ENCODE measurements around the gene MKNK1. TPM values are rescaled to one million over a fixed set of nuclear protein-coding genes. Genes with fewer than 3 reads are reported as not detected.

Gene MKNK1
- total RNA-seq, 4 donors from 2014 or later, result 4.9 to 53.0 (median 24.3) TPM

DNA sequence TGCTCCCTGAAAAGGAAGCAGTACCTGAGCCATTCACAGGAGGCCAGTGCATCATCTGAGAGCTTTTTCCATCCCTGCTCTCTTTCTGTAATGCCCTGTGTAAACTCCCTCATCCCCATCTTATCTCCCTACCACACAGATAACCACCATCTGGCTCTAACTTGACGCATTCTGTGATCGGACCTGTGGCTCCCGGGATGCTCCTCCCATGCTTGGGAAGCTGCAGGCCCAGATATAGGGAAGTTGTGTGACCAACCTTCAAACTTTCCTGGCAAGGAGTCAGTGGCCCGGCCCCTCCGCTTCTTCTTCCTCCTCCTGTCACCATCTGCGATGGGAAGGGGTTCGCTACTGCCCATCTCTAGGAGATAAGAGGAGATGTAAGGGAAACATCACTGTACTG is 21.1 kb downstream of the MKNK1 start:
- no peak for TF ChIP-seq POLR2A (IDR thresholded peaks at IDR 0.05)
- TF ChIP-seq, protein P1, sequence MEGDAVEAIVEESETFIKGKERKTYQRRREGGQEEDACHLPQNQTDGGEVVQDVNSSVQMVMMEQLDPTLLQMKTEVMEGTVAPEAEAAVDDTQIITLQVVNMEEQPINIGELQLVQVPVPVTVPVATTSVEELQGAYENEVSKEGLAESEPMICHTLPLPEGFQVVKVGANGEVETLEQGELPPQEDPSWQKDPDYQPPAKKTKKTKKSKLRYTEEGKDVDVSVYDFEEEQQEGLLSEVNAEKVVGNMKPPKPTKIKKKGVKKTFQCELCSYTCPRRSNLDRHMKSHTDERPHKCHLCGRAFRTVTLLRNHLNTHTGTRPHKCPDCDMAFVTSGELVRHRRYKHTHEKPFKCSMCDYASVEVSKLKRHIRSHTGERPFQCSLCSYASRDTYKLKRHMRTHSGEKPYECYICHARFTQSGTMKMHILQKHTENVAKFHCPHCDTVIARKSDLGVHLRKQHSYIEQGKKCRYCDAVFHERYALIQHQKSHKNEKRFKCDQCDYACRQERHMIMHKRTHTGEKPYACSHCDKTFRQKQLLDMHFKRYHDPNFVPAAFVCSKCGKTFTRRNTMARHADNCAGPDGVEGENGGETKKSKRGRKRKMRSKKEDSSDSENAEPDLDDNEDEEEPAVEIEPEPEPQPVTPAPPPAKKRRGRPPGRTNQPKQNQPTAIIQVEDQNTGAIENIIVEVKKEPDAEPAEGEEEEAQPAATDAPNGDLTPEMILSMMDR (IDR thresholded peaks at IDR 0.05), result no peak
- no peak for DNase-seq
- intact Hi-C loops (cut with DNase I; ENCODE audit: low total_unique reads), result no loop called here
- no peaks in the 10 kb centered on the region for H3K4me1 ChIP-seq
- H3K27ac ChIP-seq, result no peak overlapping the region
- no peaks in the 10 kb centered on the region for H3K9me3 ChIP-seq
- H3K27me3 ChIP-seq, result no peaks in the 10 kb centered on the region
- H3K4me3 ChIP-seq, result no peak overlapping the region
- no peaks in the 10 kb centered on the region for H3K36me3 ChIP-seq

DNA sequence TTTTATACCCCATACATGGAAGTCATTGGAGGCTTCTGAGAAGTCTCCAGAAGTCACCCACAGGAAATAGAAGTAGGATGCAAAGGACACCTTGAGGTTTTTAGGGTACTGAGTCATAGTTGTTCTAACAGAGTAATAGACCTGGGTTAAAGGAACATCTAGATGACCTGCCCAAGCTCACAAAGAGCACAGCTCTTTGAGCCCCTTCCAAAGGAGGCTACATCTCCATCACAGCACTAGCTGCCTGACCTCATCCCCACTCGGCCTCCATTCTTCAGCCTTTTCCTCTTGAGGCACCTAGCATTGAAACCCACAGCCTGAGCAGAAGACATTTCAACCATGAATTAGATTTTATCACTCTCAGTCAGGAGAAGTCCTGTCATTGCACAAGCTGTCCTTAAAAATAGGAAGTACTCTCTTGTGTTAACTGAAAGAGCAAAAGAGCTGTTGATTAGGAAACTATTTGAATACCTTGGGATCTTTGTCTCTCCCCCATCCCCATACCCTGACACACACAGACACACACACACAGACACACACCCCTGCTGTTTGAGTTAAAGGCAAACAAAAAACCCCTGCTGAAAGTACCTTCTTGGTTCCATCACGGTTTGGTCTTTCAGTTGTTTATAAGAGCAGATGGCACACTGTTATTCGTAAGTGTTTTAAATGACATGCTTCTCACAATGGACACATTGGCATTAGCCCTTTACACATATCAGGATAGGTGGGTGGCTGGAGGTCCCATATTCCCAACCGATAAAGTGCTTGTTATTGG is 22.2 kb downstream of the MKNK1 start:
- DNase-seq, result no peak
- no peak overlapping the region for H3K4me3 ChIP-seq
- H3K27ac ChIP-seq, result no peak overlapping the region
- intact Hi-C loops (cut with DNase I; ENCODE audit: low total_unique reads), result no loop called here
- H3K9me3 ChIP-seq, result no peaks in the 10 kb centered on the region
- no peaks in the 10 kb centered on the region for H3K36me3 ChIP-seq
- TF ChIP-seq, protein P1 (IDR thresholded peaks at IDR 0.05), result no peak
- TF ChIP-seq POLR2A (IDR thresholded peaks at IDR 0.05), result no peak
- H3K27me3 ChIP-seq, result no peaks in the 10 kb centered on the region
- no peaks in the 10 kb centered on the region for H3K4me1 ChIP-seq

DNA sequence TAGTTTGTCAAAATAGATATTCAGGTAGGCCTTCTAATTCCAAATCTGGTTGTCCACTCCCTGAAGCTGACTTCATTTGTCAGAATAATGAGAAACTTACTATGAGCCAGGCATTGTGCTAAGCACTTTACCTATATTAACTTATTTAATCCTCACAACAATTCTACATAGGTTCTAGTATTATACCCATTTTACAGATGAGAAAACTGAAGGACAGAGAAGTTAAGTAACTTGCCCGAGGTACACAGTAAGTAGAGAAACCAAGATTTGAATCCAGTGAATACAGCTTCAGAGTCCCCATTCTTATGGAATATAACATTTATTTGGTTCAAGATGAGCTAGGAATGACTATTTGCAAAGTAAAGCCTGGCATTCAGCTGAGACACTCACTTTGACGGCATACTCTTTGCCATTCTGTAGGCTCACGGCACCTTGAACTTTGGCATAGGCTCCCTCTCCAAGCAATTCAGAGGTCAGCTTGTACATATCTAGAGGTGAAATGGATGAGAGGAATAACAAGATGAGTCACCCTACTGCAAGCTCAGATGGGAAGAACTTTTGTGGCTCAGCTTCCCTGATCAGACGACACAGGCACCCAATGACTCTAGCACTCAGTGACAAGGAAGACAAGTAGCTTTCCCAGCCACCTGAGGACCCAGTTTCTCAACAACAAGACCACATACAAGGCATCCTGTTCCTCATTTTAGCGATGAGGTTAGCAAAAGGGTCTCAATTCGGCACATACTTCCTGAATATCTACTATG is 23.7 kb downstream of the MKNK1 start:
- Histone ChIP-seq H3K36me3 (no peaks in the 10 kb centered on the region), H3K27me3 (no peaks in the 10 kb centered on the region), H3K9me3 (no peaks in the 10 kb centered on the region), H3K27ac (no peak overlapping the region), H3K4me3 (no peak overlapping the region), H3K4me1 (no peaks in the 10 kb centered on the region)
- no peak for DNase-seq
- intact Hi-C loops (cut with DNase I; ENCODE audit: low total_unique reads), result no loop called here
- TF ChIP-seq, protein P1 (IDR thresholded peaks at IDR 0.05), result no peak

DNA sequence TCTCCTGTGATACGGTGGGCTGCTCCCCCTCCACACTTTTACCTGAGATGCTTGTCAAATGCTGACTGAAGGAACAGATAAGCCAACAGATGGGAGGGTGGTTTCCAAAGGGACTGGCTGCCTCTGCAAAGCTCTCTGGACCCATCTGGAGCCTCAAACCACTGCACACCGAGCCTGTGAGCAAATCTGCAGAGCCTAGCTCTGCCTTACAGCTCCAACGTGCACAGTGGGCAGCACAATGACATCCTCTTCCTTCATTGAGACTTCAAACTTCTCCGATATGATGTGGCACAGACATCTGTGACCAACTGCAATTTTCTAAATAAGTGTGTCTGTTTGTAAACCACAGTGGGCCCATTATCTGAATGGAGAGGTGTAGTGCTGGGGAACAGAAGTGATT is 26.4 kb downstream of the MKNK1 start:
- Histone ChIP-seq H3K4me1 (no peaks in the 10 kb centered on the region), H3K36me3 (no peaks in the 10 kb centered on the region), H3K9me3 (no peaks in the 10 kb centered on the region), H3K27ac (no peak overlapping the region), H3K4me3 (no peak overlapping the region), H3K27me3 (no peaks in the 10 kb centered on the region)
- intact Hi-C loops (cut with DNase I; ENCODE audit: low total_unique reads), result no loop called here
- DNase-seq, result no peak
- no peak for TF ChIP-seq POLR2A (IDR thresholded peaks at IDR 0.05)
- TF ChIP-seq, protein P1 (IDR thresholded peaks at IDR 0.05), result no peak

DNA sequence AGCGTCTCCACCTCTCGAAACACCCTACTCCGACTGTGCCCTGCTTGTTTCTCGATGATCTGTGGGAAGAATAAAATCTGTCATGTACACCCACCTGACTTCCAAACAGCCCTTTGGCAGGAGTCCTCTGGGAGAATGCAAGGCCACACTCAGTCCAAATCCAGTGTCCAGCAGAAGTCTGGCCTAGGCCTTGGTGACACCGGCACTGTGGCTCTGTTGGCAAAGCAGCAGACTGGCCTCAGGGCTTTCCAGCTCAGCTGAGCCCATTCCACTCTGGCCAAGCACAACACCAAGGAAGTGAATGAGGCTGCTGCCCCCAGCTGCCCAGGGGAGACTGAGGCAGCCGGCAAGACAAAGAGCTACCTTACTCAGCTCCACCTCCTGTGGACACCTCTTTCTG is 27.5 kb downstream of the MKNK1 start:
- H3K4me1 ChIP-seq, result no peaks in the 10 kb centered on the region
- intact Hi-C loops (cut with DNase I; ENCODE audit: low total_unique reads), result no loop called here
- no peak overlapping the region for H3K4me3 ChIP-seq
- no peaks in the 10 kb centered on the region for H3K36me3 ChIP-seq
- H3K9me3 ChIP-seq, result no peaks in the 10 kb centered on the region
- no peaks in the 10 kb centered on the region for H3K27me3 ChIP-seq
- no peak for DNase-seq
- TF ChIP-seq POLR2A (IDR thresholded peaks at IDR 0.05), result no peak
- TF ChIP-seq, protein P1 (IDR thresholded peaks at IDR 0.05), result no peak
- no peak overlapping the region for H3K27ac ChIP-seq

Data from uterus (tissue), 4 donors.